Activated CD8-positive, alpha-beta memory T cell treated with anti-CD3 and anti-CD28 coated beads for 48 hours (primary cell): ENCODE data around the gene TRPM6.
"Not testable (repeated sequence)": the region's sequence is repeated elsewhere in the genome, so short reads cannot be mapped to it uniquely, and the experiment has no call there.

Experiments used
- DNase-seq, 3 experiments: peaks; one replicate each; pipeline ENCODE4 v3.0.0-alpha.2; 2020; ENCODE audit warnings: low read depth in 2 of 3, low spot score in 2 of 3

Gene TRPM6

GRCh38 chr9:74858751-74859414 lies 28.8 kb downstream of the TRPM6 start:
- DNase-seq, result no peak

GRCh38 chr9:74856989-74857388 lies 30.7 kb downstream of the TRPM6 start:
- DNase-seq, result no peak

GRCh38 chr9:74855072-74855471 lies 32.6 kb downstream of the TRPM6 start:
- no peak for DNase-seq

GRCh38 chr9:74853024-74853423 lies 34.7 kb downstream of the TRPM6 start:
- DNase-seq, result not testable (repeated sequence)

- DNase-seq, result no peak
These were observed 39.6 kb downstream of the TRPM6 start for GRCh38 chr9:74848153-74848525.

DNA sequence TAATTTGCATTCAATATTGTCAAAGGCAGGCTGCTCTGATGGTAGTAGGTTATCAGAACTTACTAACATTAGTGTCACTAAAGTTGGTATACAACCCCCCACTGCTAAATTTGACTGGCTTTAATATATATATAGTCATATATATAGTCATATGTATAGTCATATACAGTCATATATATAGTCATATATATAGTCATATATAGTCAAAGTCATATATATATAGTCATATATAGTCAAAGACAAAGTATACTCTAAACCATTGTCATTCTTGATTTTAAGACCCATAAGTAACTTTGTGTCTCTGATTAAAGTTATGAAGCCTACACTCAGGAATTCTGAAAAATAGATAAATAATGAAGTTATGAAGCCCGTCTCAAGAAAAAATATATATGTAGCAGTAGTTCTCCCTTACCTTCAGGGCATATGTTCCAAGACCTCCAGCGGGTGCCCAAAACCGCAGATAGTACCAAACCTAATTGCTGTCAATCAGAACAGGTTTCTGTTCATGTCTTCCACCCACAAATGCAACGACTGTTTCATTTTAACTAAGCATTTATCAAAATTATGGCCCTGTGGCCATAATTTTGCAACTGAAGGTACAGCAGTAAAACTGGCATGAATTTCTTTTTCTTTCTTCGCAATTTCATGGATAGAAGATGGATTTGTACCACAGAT lies 40.1 kb downstream of the TRPM6 start:
- DNase-seq, result no peak

GRCh38 chr9:74846766-74847165 lies 41.0 kb downstream of the TRPM6 start:
- DNase-seq, result no peak

DNA sequence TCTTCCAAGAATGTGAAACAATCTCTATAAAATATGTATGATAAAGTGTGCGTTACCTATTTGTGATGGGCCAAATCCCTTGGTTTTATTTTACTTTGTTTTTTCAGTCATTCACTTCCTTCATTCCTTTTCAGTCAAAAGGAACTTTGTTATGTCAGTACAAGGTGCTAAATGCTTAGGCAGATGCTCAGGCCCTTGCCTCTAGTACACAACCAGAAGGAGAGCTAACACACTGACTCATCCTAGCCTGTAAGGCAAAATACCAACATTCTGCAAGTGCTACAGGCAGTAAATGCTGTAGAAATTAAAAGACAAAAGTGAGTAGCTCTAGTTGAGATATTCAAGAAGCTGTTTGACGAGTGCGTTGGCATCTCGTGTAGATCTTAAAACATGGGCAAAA lies 49.4 kb downstream of the TRPM6 start:
- no peak for DNase-seq

- no peak for DNase-seq
These were observed 63.1 kb downstream of the TRPM6 start for GRCh38 chr9:74824654-74825053.

GRCh38 chr9:74821636-74822035 lies 66.1 kb downstream of the TRPM6 start:
- DNase-seq, result no peak

DNA sequence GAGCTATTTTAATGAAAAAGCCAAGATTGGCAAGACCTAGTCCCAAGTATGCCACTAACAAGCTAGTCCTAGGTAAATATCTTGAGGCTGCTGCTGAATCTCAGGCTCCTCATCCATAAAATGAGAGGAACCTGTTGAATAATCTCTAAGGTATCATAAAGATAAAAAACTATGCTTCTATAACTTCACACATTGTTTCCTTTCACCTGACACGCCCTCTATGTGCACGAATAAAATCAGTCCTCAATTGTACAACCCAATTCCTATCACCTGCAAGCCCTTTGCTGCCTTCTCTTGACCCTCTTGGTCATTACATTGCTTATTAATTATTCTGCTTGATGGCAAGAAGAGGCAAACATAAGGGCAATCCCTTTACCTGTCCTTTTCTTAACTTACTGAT lies 69.9 kb downstream of the TRPM6 start:
- DNase-seq, result no peak

- no peak for DNase-seq
These were observed 70.4 kb downstream of the TRPM6 start for GRCh38 chr9:74817281-74817810.

- no peak for DNase-seq
These were observed 77.5 kb downstream of the TRPM6 start for GRCh38 chr9:74810200-74810599.

DNA sequence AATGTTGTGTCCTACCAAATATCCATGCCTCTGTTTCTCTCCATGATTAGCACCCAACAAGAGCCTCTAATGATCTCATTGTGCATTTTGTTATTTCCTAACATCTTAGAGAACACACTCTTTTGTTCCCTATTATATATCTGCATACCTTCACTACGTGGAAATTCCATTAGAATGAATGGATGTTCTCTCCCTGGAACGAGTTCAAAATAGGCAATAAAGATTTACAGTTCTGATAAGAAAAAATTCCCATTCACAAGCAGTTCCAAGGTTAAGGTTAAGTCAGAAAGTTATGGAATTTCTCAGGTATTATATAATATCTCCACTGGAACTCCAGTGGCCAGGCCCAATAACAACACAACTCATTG lies 83.7 kb downstream of the TRPM6 start:
- DNase-seq, result no peak

DNA sequence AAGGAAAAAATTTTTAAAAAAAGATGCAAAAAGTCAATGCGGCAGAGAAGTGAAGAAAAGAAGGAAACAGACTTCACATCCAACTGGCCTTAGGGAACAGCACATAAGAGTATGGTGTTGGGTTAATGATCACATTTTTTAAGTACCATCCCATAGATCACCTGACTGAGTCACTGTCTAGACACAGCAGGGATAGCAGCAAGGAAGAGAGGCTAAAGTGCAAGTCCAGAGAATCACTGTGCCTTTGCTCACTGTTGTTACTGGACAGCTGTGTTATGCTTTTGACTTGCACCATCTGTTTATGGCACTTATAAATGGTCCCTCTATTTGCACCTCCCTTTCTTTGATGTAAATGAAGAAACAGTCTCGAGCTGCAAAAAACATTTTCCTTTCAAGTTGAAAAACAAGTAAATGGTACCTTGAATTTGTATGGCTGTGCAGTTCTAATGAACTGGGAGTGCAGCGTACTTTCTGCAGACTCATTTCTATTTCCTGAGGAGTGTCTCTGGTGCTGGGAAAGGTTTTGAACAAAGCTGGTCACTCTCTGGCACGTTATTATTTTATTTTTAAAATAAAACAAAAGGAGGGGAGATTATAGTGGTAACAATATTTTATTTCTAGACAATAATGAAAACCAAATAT lies 84.2 kb downstream of the TRPM6 start:
- no peak for DNase-seq

DNA sequence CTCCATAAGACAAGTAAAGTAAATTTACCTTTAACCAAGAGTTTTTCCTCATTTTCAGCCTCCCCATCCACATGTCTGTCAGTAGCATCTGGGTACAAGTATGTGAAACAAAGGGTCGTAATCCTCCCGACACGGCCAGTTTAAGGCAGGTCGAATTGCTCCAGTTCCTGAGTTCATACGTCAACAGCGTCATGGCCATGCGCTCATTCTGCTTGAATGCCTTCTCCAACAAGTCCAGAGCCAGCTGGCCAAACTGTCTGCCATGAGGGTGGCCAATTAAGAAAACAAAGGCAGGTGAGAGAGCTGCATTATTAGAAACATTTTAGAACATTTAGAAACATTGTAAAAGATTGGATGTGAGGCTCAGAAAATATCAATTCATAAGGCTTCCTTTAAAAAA lies 87.5 kb downstream of the TRPM6 start:
- no peak for DNase-seq

DNA sequence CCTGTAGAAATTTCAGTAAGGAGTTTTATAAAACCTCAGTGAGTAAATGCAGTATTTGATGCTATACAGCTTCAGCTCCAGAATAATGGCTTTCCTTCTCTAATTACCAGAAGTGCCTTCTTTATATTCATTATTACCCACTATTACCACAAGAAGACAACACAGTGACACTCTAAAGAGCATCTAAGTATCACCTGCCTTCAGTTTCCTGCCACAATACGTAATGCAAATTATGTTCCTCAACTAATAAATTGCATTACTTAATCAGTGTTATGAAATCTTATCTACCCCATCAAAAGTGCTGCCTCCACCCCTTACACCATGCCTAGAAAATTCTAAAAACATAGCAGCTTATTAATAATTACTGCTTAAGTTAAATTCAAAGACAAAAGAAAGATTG lies 91.9 kb downstream of the TRPM6 start:
- no peak for DNase-seq

- DNase-seq, result no peak
These were observed 92.6 kb downstream of the TRPM6 start for GRCh38 chr9:74795081-74795480.

GRCh38 chr9:74784506-74784905 lies 103.2 kb downstream of the TRPM6 start:
- no peak for DNase-seq

GRCh38 chr9:74783408-74783807 lies 104.3 kb downstream of the TRPM6 start:
- DNase-seq, result no peak

DNA sequence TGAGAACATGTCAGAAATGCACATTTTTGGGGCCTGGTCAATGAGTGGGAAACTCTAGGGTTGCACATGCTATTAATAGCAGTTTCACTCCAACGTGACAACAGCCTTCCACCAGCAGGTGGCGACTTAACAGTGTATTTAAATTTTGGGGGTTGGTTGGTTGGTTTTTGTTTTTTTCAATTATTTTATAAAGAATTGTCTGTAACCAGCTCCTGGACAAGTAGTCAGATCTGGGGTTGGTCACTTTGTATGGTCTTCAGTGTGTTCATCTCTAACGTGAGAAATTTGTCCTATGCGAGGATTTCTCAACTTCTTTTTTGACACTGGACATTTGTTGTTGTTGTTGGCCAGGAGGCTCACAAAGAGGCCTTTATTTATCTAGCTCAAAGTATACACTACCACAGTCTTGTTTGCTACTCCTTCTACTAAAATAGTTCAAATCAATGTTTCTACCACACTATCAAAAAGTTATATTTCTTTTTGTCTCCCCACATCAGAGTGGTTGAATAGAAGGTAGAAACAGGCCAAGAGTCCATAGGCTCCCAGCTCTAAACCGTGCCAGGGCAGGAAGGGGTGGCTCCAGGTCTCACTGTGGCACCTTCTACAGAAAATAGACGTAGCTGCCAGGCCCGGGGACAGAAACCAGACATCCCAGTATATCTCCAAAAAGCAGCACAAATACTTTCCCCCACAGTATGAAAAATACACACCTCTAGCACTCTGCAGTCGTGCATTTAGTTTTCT lies 110.4 kb downstream of the TRPM6 start:
- peak in 2 of 3 experiments; percentile 23 to 29 for DNase-seq

DNA sequence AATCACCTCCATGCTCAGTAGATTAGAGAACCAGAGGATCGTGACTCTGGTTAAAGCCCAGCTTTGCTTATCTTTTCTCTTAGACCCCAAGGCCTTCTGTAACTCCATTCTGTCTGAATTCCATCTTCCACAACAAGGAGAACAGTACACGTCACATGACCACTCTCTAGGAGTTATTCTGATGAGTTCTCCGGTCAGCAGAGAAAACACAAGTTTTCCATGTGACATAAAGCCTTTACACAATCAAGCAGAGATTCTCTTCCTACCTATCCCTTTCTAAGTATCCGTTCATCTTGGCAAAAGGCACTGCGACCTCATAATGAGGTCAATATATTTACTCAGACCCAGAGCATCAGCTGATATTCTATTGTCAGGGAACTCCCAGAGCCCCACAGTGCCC lies 112.3 kb downstream of the TRPM6 start:
- no peak for DNase-seq
